ENCODE measurements around the gene PPP6R2. TPM values are rescaled to one million over a fixed set of nuclear protein-coding genes. Genes with fewer than 3 reads are reported as not detected.

The PPP6R2 gene
- total RNA-seq, 2 donors from 2014 or later = 58.7 to 81.2 TPM

- no peaks in the 10 kb centered on the region for H3K27me3 ChIP-seq (ENCODE audit: control insufficient read depth, insufficient read depth, low read length, poor library complexity, severe bottlenecking)
- no peak overlapping the region for H3K4me3 Mint-ChIP-seq
- no peak for DNase-seq
- no peak overlapping the region for H3K4me3 ChIP-seq (ENCODE audit: low read length)
- H3K27ac Mint-ChIP-seq = no peak overlapping the region
- no peak overlapping the region for H3K27ac ChIP-seq (ENCODE audit: low read depth, low read length)
- H3K4me1 Mint-ChIP-seq = peaks cover under 1% of the 10 kb centered on the region
- no peaks in the 10 kb centered on the region for H3K9me3 Mint-ChIP-seq
- H3K27me3 Mint-ChIP-seq (ENCODE audit: insufficient read depth) = no peaks in the 10 kb centered on the region
- peaks cover 31% of the 10 kb centered on the region for H3K36me3 ChIP-seq (ENCODE audit: control insufficient read depth, insufficient read depth, low read length)
- no peaks in the 10 kb centered on the region for H3K4me1 ChIP-seq (ENCODE audit: control insufficient read depth, insufficient read depth, low read length)
- no peak overlapping the region for H3K9ac ChIP-seq (ENCODE audit: extremely low read depth, low read length, poor library complexity, severe bottlenecking)
- TF ChIP-seq, protein P1, sequence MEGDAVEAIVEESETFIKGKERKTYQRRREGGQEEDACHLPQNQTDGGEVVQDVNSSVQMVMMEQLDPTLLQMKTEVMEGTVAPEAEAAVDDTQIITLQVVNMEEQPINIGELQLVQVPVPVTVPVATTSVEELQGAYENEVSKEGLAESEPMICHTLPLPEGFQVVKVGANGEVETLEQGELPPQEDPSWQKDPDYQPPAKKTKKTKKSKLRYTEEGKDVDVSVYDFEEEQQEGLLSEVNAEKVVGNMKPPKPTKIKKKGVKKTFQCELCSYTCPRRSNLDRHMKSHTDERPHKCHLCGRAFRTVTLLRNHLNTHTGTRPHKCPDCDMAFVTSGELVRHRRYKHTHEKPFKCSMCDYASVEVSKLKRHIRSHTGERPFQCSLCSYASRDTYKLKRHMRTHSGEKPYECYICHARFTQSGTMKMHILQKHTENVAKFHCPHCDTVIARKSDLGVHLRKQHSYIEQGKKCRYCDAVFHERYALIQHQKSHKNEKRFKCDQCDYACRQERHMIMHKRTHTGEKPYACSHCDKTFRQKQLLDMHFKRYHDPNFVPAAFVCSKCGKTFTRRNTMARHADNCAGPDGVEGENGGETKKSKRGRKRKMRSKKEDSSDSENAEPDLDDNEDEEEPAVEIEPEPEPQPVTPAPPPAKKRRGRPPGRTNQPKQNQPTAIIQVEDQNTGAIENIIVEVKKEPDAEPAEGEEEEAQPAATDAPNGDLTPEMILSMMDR (conservative IDR thresholded peaks at IDR 0.05) = no peak
- H3K36me3 Mint-ChIP-seq (ENCODE audit: low read depth) = peaks cover 32% of the 10 kb centered on the region
- no peaks in the 10 kb centered on the region for H3K9me3 ChIP-seq (ENCODE audit: control insufficient read depth, low read length)
- 92 to 100% methylated on average over 5 to 8 of the region's 8 CpGs for WGBS, 2 experiments (ENCODE audit: insufficient coverage in 1 of 2, insufficient read length in 1 of 2)
Measured at GRCh38 chr22:50356186-50356585, 13.1 kb downstream of the PPP6R2 start.

DNA sequence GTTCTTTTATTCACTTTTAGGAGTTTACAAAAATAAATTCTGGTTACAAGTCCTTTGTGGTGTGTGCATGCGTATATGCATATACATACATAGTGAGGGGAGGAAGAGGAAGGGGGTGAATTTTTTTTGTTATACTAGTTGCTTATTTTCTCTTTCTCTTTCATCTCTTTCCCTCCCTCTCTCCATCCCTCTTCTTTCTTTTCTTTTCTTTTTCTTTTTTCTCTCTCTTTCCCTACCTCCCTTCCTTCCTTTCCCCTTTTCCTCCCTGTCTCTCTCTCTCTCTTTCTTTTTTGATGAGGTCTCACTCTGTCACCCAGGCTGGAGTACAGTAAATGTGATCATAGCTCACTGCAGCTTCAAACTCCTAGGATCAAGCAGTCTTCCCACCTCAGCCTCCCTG lies 14.1 kb downstream of the PPP6R2 start:
- Mint-ChIP-seq H3K27ac (no peak overlapping the region), H3K4me3 (no peak overlapping the region)

GRCh38 chr22:50357756-50358155 lies 14.6 kb downstream of the PPP6R2 start:
- Histone ChIP-seq H3K27me3 (ENCODE audit: control insufficient read depth, insufficient read depth, low read length, poor library complexity, severe bottlenecking) (no peaks in the 10 kb centered on the region), H3K4me3 (ENCODE audit: low read length) (no peak overlapping the region), H3K4me1 (ENCODE audit: control insufficient read depth, insufficient read depth, low read length) (no peaks in the 10 kb centered on the region), H3K9ac (ENCODE audit: extremely low read depth, low read length, poor library complexity, severe bottlenecking) (no peak overlapping the region), H3K9me3 (ENCODE audit: control insufficient read depth, low read length) (no peaks in the 10 kb centered on the region), H3K36me3 (ENCODE audit: control insufficient read depth, insufficient read depth, low read length) (peaks cover 41% of the 10 kb centered on the region), H3K27ac (ENCODE audit: low read depth, low read length) (no peak overlapping the region)
- 83 to 89% methylated on average over 9 to 10 of the region's 10 CpGs for WGBS, 2 experiments (ENCODE audit: insufficient coverage in 1 of 2, insufficient read length in 1 of 2)
- Mint-ChIP-seq H3K36me3 (ENCODE audit: low read depth) (peaks cover 20% of the 10 kb centered on the region), H3K4me1 (peaks cover 8% of the 10 kb centered on the region), H3K4me3 (no peak overlapping the region), H3K9me3 (no peaks in the 10 kb centered on the region), H3K27me3 (ENCODE audit: insufficient read depth) (no peaks in the 10 kb centered on the region), H3K27ac (no peak overlapping the region)
- no peak for DNase-seq
- TF ChIP-seq, protein P1 (conservative IDR thresholded peaks at IDR 0.05) = no peak

More for the DNA sequence above, 14.1 kb downstream of the PPP6R2 start:
- H3K27ac ChIP-seq (ENCODE audit: low read depth, low read length) = no peak overlapping the region
- no peaks in the 10 kb centered on the region for H3K4me1 ChIP-seq (ENCODE audit: control insufficient read depth, insufficient read depth, low read length)
- no peak overlapping the region for H3K9ac ChIP-seq (ENCODE audit: extremely low read depth, low read length, poor library complexity, severe bottlenecking)
- DNase-seq = no peak
- no peaks in the 10 kb centered on the region for H3K9me3 ChIP-seq (ENCODE audit: control insufficient read depth, low read length)
- H3K9me3 Mint-ChIP-seq = no peaks in the 10 kb centered on the region
- no peaks in the 10 kb centered on the region for H3K27me3 Mint-ChIP-seq (ENCODE audit: insufficient read depth)
- H3K4me3 ChIP-seq (ENCODE audit: low read length) = no peak overlapping the region
- no CpG with 5 or more reads among the region's 1 CpG for WGBS, 2 experiments (ENCODE audit: insufficient coverage in 1 of 2, insufficient read length in 1 of 2)
- peaks cover 8% of the 10 kb centered on the region for H3K4me1 Mint-ChIP-seq
- no peaks in the 10 kb centered on the region for H3K27me3 ChIP-seq (ENCODE audit: control insufficient read depth, insufficient read depth, low read length, poor library complexity, severe bottlenecking)
- H3K36me3 Mint-ChIP-seq (ENCODE audit: low read depth) = peaks cover 25% of the 10 kb centered on the region
- TF ChIP-seq, protein P1 (conservative IDR thresholded peaks at IDR 0.05) = no peak
- H3K36me3 ChIP-seq (ENCODE audit: control insufficient read depth, insufficient read depth, low read length) = peaks cover 41% of the 10 kb centered on the region

Measured in endodermal cell (in vitro differentiated cells).